ENCODE data around the gene MAP3K1.

Gene MAP3K1

DNA sequence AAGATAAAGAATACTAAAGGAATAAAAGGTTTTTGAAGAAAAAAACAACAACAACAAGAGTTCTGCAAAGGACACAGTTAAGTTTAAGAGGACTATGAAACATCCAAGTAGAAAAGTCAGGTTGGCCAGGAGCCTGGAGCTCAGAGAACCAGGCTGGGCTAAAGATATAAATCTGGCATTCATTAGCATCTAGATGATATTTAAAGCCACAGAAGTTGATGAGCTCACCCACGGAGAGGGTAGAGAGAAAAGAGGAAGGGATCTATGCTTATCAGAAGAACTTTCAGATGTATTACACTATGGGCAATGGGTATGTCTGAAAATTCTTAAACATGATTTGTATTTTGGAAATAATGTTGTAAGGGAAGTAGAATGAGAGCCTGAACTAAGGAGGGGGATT is 126.6 kb downstream of the MAP3K1 start:
- Histone ChIP-seq H3K9ac (ENCODE audit: low read depth, low read length) (no peak overlapping the region), H3K4me3 (ENCODE audit: low read depth, low read length) (no peak overlapping the region), H3K9me3 (ENCODE audit: control insufficient read depth, insufficient read depth, low read length) (no peaks in the 10 kb centered on the region), H3K27ac (ENCODE audit: low read depth, low read length) (no peak overlapping the region), H3K27me3 (ENCODE audit: control insufficient read depth, insufficient read depth, low read length) (no peaks in the 10 kb centered on the region), H3K36me3 (ENCODE audit: control insufficient read depth, insufficient read depth, low read length) (peaks cover 97% of the 10 kb centered on the region), H3K4me1 (ENCODE audit: control insufficient read depth, insufficient read depth, low read length) (no peaks in the 10 kb centered on the region)

Data from HUES48 (cell line).